Measurements from ENCODE around the gene CRABP1. TPM values are rescaled to one million over a fixed set of nuclear protein-coding genes. Genes with fewer than 3 reads are reported as not detected.

CRABP1 gene
- total RNA-seq, 1 donor from 2014 or later = not detected

GRCh38 chr15:78334845-78335244, 5.3 kb upstream of the CRABP1 start:
- no peak for DNase-seq (ENCODE audit: low spot score in 2 of 2)
- Histone ChIP-seq H3K36me3 (no peaks in the 10 kb centered on the region), H3K27me3 (peaks cover 2% of the 10 kb centered on the region), H3K9me3 (no peaks in the 10 kb centered on the region), H3K27ac (no peak overlapping the region), H3K4me3 (no peak overlapping the region), H3K4me1 (no peaks in the 10 kb centered on the region)
- intact Hi-C loops (cut with DNase I) = no loop called here
- no peak for TF ChIP-seq CTCF (IDR thresholded peaks at IDR 0.05)

GRCh38 chr15:78335985-78336384, 4.2 kb upstream of the CRABP1 start:
- TF ChIP-seq CTCF (IDR thresholded peaks at IDR 0.05) = no peak
- no peak overlapping the region for H3K27ac ChIP-seq
- no peaks in the 10 kb centered on the region for H3K36me3 ChIP-seq
- H3K9me3 ChIP-seq = no peaks in the 10 kb centered on the region
- DNase-seq (ENCODE audit: low spot score in 2 of 2) = no peak
- intact Hi-C loops (cut with DNase I) = no loop called here
- H3K27me3 ChIP-seq = peaks cover 11% of the 10 kb centered on the region
- no peaks in the 10 kb centered on the region for H3K4me1 ChIP-seq
- no peak overlapping the region for H3K4me3 ChIP-seq

- H3K27me3 ChIP-seq = peaks cover 11% of the 10 kb centered on the region
- H3K4me1 ChIP-seq = no peaks in the 10 kb centered on the region
- no peak overlapping the region for H3K27ac ChIP-seq
- no peaks in the 10 kb centered on the region for H3K9me3 ChIP-seq
- intact Hi-C loops (cut with DNase I) = no loop called here
- no peak for DNase-seq (ENCODE audit: low spot score in 2 of 2)
- no peak overlapping the region for H3K4me3 ChIP-seq
- no peak for TF ChIP-seq CTCF (IDR thresholded peaks at IDR 0.05)
- H3K36me3 ChIP-seq = no peaks in the 10 kb centered on the region
These were observed 1.4 kb upstream of the CRABP1 start for GRCh38 chr15:78338781-78339180.

- no peaks in the 10 kb centered on the region for H3K4me1 ChIP-seq
- peaks cover 11% of the 10 kb centered on the region for H3K27me3 ChIP-seq
- H3K36me3 ChIP-seq = no peaks in the 10 kb centered on the region
- TF ChIP-seq CTCF (IDR thresholded peaks at IDR 0.05) = no peak
- intact Hi-C loops (cut with DNase I) = no loop called here
- no peak for DNase-seq (ENCODE audit: low spot score in 2 of 2)
- no peak overlapping the region for H3K4me3 ChIP-seq
- H3K27ac ChIP-seq = no peak overlapping the region
- H3K9me3 ChIP-seq = no peaks in the 10 kb centered on the region
These were observed 594 bp upstream of the CRABP1 start for GRCh38 chr15:78339559-78339958.

- Histone ChIP-seq H3K4me1 (no peaks in the 10 kb centered on the region), H3K9me3 (no peaks in the 10 kb centered on the region), H3K27me3 (peaks cover 11% of the 10 kb centered on the region), H3K27ac (no peak overlapping the region), H3K4me3 (no peak overlapping the region), H3K36me3 (no peaks in the 10 kb centered on the region)
- DNase-seq (ENCODE audit: low spot score in 2 of 2) = no peak
- intact Hi-C loops (cut with DNase I) = no loop called here
- no peak for TF ChIP-seq CTCF (IDR thresholded peaks at IDR 0.05)
These were observed 1.2 kb downstream of the CRABP1 start for GRCh38 chr15:78341057-78341987.
